Measurements from ENCODE around the gene EIF2S2.

Gene EIF2S2

DNA sequence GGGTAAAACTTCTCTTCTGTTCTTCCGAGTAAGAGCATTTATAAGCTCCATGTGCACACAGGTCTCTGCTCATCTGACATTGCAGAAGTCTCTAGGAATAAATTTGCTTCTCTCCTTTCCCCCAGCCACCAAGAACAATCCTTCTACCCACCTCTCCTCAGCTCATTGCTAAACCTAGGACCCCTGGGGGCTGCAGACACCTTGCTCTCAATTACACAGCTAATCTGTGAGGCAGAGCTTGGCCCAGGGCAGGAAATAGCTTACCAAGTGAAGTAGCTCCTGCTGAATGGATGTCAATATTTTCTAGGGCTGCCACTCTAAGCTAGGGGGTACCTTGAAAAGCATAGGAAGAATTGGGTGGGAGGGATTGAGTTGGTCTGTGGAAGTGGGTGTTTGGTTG, 44.0 kb downstream of the EIF2S2 start:
- ChIA-PET POLR2A (interaction anchor here (1.5 kb wide), 1 partner anchor 75 kb away, joined by 9 read pairs; the partner anchor contains the start of gene RALY), CTCF (interaction anchor here (0.7 to 4.3 kb wide), 8 partner anchors 14 to 230 kb away, joined by 3 to 43 read pairs (median 5); no protein-coding TSS in a partner anchor)
- TF ChIP-seq ZFP69B (tag by site-specific recombination; IDR thresholded peaks at IDR 0.05) (no peak), ZNF426 (tag by site-specific recombination; IDR thresholded peaks at IDR 0.05) (no peak), ZBTB48 (tag by site-specific recombination; IDR thresholded peaks at IDR 0.05) (no peak), ZNF157 (tag by site-specific recombination; IDR thresholded peaks at IDR 0.05) (no peak), ZNF214 (tag by site-specific recombination; IDR thresholded peaks at IDR 0.05; ENCODE audit: borderline replicate concordance) (no peak), ZNF121 (tag by site-specific recombination; IDR thresholded peaks at IDR 0.05) (no peak), GFI1B (tag by site-specific recombination; IDR thresholded peaks at IDR 0.05) (no peak), ZNF76 (tag by site-specific recombination; IDR thresholded peaks at IDR 0.05; ENCODE audit: borderline replicate concordance, low read depth) (no peak), ZNF510 (tag by site-specific recombination; IDR thresholded peaks at IDR 0.05; ENCODE audit: insufficient replicate concordance) (no peak), ZNF24 (tag by site-specific recombination; IDR thresholded peaks at IDR 0.05) (no peak), ZNF791 (tag by site-specific recombination; IDR thresholded peaks at IDR 0.05) (no peak), ZNF133 (tag by site-specific recombination; IDR thresholded peaks at IDR 0.05) (no peak)
- TF ChIP-seq, protein P1, sequence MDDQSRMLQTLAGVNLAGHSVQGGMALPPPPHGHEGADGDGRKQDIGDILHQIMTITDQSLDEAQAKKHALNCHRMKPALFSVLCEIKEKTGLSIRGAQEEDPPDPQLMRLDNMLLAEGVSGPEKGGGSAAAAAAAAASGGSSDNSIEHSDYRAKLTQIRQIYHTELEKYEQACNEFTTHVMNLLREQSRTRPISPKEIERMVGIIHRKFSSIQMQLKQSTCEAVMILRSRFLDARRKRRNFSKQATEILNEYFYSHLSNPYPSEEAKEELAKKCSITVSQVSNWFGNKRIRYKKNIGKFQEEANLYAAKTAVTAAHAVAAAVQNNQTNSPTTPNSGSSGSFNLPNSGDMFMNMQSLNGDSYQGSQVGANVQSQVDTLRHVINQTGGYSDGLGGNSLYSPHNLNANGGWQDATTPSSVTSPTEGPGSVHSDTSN (CRISPR knock-in tag; IDR thresholded peaks at IDR 0.05) = no peak
- Histone ChIP-seq H3K36me3 (ENCODE audit: control insufficient read depth in 2 of 2, insufficient read depth in 1 of 2, low read length in 2 of 2) (peaks cover 0 to 20% of the 10 kb centered on the region in 2 experiments; a peak in 1 of 3 replicates), H3K4me1 (ENCODE audit: control insufficient read depth, insufficient read depth, low read length) (no peaks in the 10 kb centered on the region), H3K27ac (ENCODE audit: extremely low read depth, low read depth, low read length) (no peak overlapping the region), H3K9me3 (ENCODE audit: control insufficient read depth, insufficient read depth, low read depth, low read length) (no peaks in the 10 kb centered on the region), H3K4me3 (ENCODE audit: low read depth, low read length) (no peak overlapping the region)

DNA sequence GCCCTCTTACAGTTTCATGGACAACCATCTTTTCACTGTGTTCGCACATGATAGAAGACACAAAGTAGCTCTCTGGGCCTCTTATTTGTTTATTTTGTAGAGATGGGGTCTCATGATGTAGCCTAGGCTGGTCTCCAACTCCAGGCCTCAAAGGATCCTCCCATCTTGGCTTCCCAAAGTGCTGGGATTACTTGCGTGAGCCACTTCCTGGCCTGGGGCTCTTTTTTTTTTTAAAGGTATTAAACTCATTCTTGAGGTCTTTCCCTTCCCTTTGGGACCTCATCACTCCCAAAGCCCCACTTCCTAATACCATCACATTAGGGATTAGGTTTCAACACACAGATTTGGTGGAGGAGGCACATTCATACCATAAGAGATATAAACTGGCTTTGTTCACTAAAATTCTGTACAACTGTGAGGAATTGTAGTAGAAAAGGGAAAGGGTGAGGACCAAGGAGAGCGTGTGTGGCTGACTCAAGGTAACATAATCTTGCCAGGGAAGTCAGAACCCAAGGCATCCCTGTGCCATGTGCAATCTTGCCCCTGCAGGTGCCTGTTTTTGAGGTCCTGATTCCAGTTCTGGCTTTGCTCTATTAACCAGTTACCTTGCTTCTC, 45.5 kb downstream of the EIF2S2 start:
- CTCF ChIA-PET = interaction anchor here (0.7 kb wide), 1 partner anchor 48 kb away, joined by 3 read pairs; no protein-coding TSS in a partner anchor
- Histone ChIP-seq H3K27ac (ENCODE audit: extremely low read depth, low read depth, low read length) (no peak overlapping the region), H3K36me3 (ENCODE audit: control insufficient read depth in 2 of 2, insufficient read depth in 1 of 2, low read length in 2 of 2) (peaks cover 0 to 10% of the 10 kb centered on the region in 2 experiments; a peak in 1 of 3 replicates), H3K9me3 (ENCODE audit: control insufficient read depth, insufficient read depth, low read depth, low read length) (no peaks in the 10 kb centered on the region), H3K4me1 (ENCODE audit: control insufficient read depth, insufficient read depth, low read length) (no peaks in the 10 kb centered on the region), H3K4me3 (ENCODE audit: low read depth, low read length) (no peak overlapping the region)
- POLR2A ChIA-PET = interaction anchor here (1.1 kb wide), 1 partner anchor 73 kb away, joined by 4 read pairs; the partner anchor contains the start of gene RALY
- no peak for TF ChIP-seq ZNF768 (tag by site-specific recombination; IDR thresholded peaks at IDR 0.05)
- TF ChIP-seq, protein P2, sequence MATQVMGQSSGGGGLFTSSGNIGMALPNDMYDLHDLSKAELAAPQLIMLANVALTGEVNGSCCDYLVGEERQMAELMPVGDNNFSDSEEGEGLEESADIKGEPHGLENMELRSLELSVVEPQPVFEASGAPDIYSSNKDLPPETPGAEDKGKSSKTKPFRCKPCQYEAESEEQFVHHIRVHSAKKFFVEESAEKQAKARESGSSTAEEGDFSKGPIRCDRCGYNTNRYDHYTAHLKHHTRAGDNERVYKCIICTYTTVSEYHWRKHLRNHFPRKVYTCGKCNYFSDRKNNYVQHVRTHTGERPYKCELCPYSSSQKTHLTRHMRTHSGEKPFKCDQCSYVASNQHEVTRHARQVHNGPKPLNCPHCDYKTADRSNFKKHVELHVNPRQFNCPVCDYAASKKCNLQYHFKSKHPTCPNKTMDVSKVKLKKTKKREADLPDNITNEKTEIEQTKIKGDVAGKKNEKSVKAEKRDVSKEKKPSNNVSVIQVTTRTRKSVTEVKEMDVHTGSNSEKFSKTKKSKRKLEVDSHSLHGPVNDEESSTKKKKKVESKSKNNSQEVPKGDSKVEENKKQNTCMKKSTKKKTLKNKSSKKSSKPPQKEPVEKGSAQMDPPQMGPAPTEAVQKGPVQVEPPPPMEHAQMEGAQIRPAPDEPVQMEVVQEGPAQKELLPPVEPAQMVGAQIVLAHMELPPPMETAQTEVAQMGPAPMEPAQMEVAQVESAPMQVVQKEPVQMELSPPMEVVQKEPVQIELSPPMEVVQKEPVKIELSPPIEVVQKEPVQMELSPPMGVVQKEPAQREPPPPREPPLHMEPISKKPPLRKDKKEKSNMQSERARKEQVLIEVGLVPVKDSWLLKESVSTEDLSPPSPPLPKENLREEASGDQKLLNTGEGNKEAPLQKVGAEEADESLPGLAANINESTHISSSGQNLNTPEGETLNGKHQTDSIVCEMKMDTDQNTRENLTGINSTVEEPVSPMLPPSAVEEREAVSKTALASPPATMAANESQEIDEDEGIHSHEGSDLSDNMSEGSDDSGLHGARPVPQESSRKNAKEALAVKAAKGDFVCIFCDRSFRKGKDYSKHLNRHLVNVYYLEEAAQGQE (tag by site-specific recombination; IDR thresholded peaks at IDR 0.05) = 0 out of 2 replicates have a peak, but pooled peaks have one; percentile 41
- TF ChIP-seq ZNF626 (tag by site-specific recombination; IDR thresholded peaks at IDR 0.05) = no peak
- 0 out of 2 replicates have a peak, but pooled peaks have one; percentile 48 for TF ChIP-seq WT1 (tag by site-specific recombination; IDR thresholded peaks at IDR 0.05)
- no peak for TF ChIP-seq ZBTB8A (tag by site-specific recombination; IDR thresholded peaks at IDR 0.05)
- TF ChIP-seq ZNF423 (tag by site-specific recombination; IDR thresholded peaks at IDR 0.05) = no peak

Measured in HEK293 (cell line).